GM12872 (cell line): ENCODE measurements around the gene DNAJB8.
A peak's percentile ranks its signal among the peaks of the same experiment; 100 is the strongest.

Source experiments
- CTCF ChIP-seq: IDR thresholded peaks from 3 replicates; pipeline ENCODE4 v1.5.1; 2011; ENCODE audit warnings: low read depth, mild to moderate bottlenecking, low read length, moderate library complexity; ENCODE audit not compliant: insufficient read depth

The DNAJB8 gene

GRCh38 chr3:128438488-128439072, 28.1 kb downstream of the DNAJB8 start:
- TF ChIP-seq CTCF: peak; percentile 84

GRCh38 chr3:128436214-128436613, 30.5 kb downstream of the DNAJB8 start:
- TF ChIP-seq CTCF: no peak

- TF ChIP-seq CTCF: no peak
Observed at GRCh38 chr3:128435561-128435960, 31.1 kb downstream of the DNAJB8 start.

- no peak for TF ChIP-seq CTCF
Observed at GRCh38 chr3:128435058-128435457, 31.6 kb downstream of the DNAJB8 start.

GRCh38 chr3:128434524-128434923, 32.2 kb downstream of the DNAJB8 start:
- no peak for TF ChIP-seq CTCF

GRCh38 chr3:128433837-128434165, 32.9 kb downstream of the DNAJB8 start:
- no peak for TF ChIP-seq CTCF

GRCh38 chr3:128432971-128433836, 33.5 kb downstream of the DNAJB8 start:
- TF ChIP-seq CTCF: no peak
